GM13977 (cell line): ENCODE measurements around the gene TNP2.

Experiments
- DNase-seq: peaks from one replicate; pipeline ENCODE4 v3.0.0; 2012; ENCODE audit warnings: low spot score
- in situ Hi-C: fragments of 300-500 bp; cut with MboI; formaldehyde crosslinking; loops from one replicate; pipeline ENCODE4 v1.12.0; 2022; ENCODE audit warnings: low sequenced_read_pairs, low pct_unique_long_range_greater_than_20kb, mixed read lengths, inconsistent platforms; ENCODE audit not compliant: unreplicated experiment
- TF ChIP-seq, protein P1 (sequence below): IDR thresholded peaks from 2 replicates; pipeline ENCODE4 v1.5.1; 2012; ENCODE audit warnings: mild to moderate bottlenecking, control low read depth; ENCODE audit not compliant: insufficient read depth; ENCODE audit errors: extremely low read depth, missing control alignments

TNP2 gene

DNA sequence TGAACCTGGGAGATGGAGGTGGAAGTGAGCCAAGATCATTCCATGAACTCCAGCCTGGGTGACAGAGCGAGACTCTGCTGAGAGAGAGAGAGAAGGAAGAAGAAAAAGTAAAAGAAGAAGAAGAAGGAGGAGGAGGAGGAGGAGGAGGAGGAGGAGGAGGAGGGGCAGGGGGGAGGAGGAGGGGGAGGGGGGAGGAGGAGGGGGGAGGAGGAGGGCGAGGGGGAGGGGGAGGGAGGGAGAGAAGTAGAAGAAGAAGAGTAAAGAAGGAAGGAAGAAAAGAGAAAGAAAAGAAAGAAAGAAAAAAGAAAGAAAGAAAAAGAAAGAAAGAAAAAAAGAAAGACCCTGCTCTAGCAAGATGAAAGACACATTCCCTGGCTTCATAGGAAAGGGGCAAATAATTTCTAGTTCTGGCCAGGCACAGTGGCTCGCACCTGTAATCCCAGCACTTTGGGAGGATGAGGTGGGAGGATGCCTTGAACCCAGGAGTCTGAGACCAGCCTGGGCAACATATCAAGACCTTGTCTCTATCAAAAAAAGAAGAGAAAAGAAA lies 36.7 kb downstream of the TNP2 start:
- no peak for DNase-seq
- in situ Hi-C loops: no loop called here
- TF ChIP-seq, protein P1, sequence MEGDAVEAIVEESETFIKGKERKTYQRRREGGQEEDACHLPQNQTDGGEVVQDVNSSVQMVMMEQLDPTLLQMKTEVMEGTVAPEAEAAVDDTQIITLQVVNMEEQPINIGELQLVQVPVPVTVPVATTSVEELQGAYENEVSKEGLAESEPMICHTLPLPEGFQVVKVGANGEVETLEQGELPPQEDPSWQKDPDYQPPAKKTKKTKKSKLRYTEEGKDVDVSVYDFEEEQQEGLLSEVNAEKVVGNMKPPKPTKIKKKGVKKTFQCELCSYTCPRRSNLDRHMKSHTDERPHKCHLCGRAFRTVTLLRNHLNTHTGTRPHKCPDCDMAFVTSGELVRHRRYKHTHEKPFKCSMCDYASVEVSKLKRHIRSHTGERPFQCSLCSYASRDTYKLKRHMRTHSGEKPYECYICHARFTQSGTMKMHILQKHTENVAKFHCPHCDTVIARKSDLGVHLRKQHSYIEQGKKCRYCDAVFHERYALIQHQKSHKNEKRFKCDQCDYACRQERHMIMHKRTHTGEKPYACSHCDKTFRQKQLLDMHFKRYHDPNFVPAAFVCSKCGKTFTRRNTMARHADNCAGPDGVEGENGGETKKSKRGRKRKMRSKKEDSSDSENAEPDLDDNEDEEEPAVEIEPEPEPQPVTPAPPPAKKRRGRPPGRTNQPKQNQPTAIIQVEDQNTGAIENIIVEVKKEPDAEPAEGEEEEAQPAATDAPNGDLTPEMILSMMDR: no peak

- TF ChIP-seq, protein P1: no peak
- in situ Hi-C loops: no loop called here
- no peak for DNase-seq
Measured at GRCh38 chr16:11231367-11231970, 37.7 kb downstream of the TNP2 start.

DNA sequence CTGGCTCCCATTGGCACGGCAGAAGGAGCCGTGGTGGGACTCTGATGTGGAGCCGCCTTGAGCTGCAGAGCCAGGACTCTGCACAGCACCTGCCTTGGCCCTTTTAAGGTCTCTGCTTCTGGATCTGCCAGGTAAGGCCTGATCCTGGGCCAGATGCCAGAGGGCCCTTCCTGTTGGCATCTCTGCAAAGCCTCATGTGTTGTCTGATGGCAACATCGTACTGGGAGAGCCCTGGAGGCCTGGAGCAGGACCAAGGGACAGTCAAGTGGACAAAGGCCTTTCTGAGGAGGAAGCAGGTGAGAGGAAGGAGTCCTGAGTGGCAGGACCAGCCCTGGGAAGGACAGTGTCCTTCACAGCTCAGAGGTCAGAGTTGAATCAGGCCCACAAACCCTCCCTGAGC lies 39.2 kb downstream of the TNP2 start:
- TF ChIP-seq, protein P1: no peak
- in situ Hi-C loops: no loop called here
- no peak for DNase-seq

DNA sequence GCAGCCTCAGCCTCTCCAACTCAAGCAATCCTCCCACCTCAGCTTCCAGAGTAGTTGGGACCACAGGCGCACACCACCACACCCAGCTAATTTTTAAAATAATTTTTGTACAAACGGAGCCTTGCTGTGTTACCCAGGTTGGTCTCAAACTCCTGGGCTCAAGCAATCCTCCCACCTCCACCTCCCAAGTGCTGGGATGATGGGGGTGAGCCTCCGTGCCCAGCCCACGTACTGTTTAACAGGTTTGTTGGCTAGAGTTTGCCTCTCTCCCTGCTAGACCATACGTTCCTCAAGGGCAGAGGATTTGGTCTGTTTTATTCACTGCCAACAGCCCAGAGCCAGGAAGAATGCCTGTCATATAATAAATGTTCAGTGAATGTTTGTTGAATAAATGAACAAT lies 39.7 kb downstream of the TNP2 start:
- TF ChIP-seq, protein P1: no peak
- in situ Hi-C loops: no loop called here
- no peak for DNase-seq

DNA sequence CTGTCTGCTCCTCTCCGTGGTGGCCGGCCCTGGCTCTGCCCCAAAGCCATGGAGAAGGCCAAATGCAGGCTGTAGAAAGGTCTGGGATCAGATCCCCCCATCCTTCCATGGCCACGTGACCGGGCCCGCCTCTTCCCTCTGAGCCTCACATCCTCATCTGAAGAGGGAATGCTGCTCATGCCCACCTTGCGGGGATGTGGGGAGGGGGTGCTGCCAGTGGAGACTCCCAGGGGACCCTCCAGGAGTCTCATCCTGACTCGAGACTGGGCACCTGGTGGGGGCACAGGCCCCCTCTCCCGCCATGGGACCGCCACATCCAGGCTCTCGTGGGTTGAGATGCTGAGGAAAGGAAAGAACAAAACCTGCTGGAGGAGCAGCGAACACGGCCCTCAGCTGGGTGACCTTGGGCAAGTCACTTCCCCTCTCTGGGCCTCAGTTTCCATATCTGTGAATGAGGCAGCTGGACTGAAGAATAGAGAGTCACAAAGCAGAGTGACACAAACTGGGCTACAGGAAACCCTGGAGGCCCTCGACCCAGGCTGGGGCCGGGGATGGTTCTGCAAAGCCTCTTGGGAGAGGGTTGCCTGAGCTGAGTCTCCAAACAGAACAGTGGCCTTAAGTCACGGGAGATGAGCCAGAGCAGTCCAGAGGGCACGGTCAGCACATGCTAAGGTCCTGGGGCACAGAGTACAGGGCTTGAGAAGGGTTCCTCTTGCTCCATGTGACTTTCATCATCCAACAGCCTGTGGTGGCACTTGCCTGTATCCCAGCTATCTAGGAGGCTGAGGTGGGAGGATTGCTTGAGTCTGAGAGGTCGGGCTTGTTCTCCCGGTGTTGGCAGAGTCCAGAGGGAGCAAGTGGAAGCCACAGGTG lies 43.2 kb downstream of the TNP2 start:
- in situ Hi-C loops: no loop called here
- DNase-seq: no peak
- TF ChIP-seq, protein P1: no peak

- in situ Hi-C loops: no loop called here
Measured at GRCh38 chr16:11224894-11225676, 44.0 kb downstream of the TNP2 start.

More at GRCh38 chr16:11224894-11225676, 44.0 kb downstream of the TNP2 start:
- TF ChIP-seq, protein P1: no peak
- DNase-seq: peak; percentile 93
